ENCODE data around the gene WWP2. TPM values are rescaled to one million over a fixed set of nuclear protein-coding genes. Genes with fewer than 3 reads are reported as not detected.
"Not testable (repeated sequence)": the region's sequence is repeated elsewhere in the genome, so short reads cannot be mapped to it uniquely, and the experiment has no call there.

The WWP2 gene
- total and polyA plus RNA-seq, 4 donors, result 59.0 to 144 (median 138) TPM

DNA sequence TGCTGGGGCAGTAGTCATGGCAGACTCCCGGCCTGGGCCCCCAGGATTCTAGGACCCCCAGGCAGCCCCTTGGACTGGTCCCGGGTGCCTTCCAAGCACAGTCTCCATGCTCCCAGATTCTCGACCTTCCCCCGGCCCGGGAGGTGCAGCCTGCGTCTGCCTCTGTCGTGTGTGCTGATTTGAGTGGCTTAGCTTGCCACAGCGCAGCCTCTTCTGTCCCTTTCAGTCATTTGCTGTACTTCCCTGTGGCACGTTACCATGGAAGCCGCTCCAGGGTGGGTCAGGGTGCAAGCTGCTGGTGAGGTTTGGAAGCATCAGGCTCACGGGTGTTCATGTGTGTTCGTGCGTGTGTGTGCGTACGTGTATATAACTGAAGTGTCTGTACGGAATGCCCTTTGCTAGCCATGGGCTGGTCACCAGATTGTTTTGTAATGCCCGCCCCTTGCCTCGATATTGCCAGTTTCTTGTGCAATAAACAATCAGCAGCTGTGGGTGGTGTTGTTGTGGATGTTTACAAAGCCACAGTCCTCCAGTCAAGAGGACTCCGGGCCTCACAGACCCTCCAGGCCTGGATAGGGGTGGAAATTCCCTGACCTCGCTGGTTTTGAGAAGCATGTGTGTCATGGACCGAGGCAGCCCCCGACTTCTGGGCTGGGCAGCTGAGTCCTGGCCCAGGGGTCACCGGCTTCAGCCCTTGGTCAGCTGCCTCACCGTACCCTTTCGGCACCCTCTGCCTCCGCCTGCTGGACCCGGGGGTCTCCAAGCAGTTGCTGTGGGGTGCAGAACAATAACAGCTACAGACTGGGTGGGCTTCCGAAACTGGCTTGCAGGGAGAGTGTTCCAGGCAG, 179.3 kb downstream of the WWP2 start:
- Histone ChIP-seq H3K27me3 (ENCODE audit: control insufficient read depth in 1 of 2, insufficient read depth in 2 of 2, low read length in 1 of 2) (no peaks in the 10 kb centered on the region), H3K36me3 (ENCODE audit: control insufficient read depth in 1 of 2, insufficient read depth in 2 of 2, low read length in 1 of 2) (peaks cover 0 to 24% of the 10 kb centered on the region in 2 donors), H3K27ac (ENCODE audit: low read depth in 1 of 2, low read length in 2 of 2) (peak overlapping the region in 1 of 2 donors; percentile 79), H3K4me3 (ENCODE audit: low read length in 2 of 2) (no peak overlapping the region), H3K9me3 (ENCODE audit: control insufficient read depth, low read length) (no peaks in the 10 kb centered on the region), H3K4me1 (ENCODE audit: control insufficient read depth in 1 of 2, insufficient read depth in 2 of 2, low read length in 2 of 2) (peaks cover 0 to 6% of the 10 kb centered on the region in 2 donors)
- 35 to 40% methylated on average over 28 of the region's 28 CpGs for WGBS, 2 donors
- DNase-seq, result peak in 1 of 2 donors; percentile 74
- ATAC-seq (ENCODE audit: low FRiP score), result peak; percentile 13
- intact Hi-C loops (cut with DNase I), result no loop called here

DNA sequence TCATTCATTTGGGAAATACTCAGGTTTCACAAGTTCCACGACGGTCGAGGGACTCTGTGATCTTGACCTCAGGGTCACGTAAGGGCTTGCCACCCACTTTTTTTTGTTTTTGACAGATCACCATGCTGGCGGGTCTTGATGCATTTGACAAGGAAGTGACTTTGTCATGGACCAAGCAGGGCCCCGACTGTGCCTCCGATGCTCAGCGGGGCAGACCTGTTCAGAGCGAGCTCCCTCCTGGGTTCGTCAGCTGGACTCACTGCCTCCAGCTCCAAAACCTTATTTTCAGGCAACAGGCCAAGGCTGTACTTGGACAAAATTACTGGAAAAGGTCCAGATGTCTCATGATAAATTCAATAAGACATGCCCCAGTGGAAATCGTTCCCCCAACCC, 180.0 kb downstream of the WWP2 start:
- Histone ChIP-seq H3K4me1 (ENCODE audit: control insufficient read depth in 1 of 2, insufficient read depth in 2 of 2, low read length in 2 of 2) (peaks cover 0 to 6% of the 10 kb centered on the region in 2 donors), H3K4me3 (ENCODE audit: low read length in 2 of 2) (no peak overlapping the region), H3K27me3 (ENCODE audit: control insufficient read depth in 1 of 2, insufficient read depth in 2 of 2, low read length in 1 of 2) (no peaks in the 10 kb centered on the region), H3K27ac (ENCODE audit: low read depth in 1 of 2, low read length in 2 of 2) (peak overlapping the region in 1 of 2 donors; percentile 79), H3K9me3 (ENCODE audit: control insufficient read depth, low read length) (no peaks in the 10 kb centered on the region), H3K36me3 (ENCODE audit: control insufficient read depth in 1 of 2, insufficient read depth in 2 of 2, low read length in 1 of 2) (peaks cover 0 to 18% of the 10 kb centered on the region in 2 donors)
- ATAC-seq (ENCODE audit: low FRiP score), result peak; percentile 62
- DNase-seq, result peak in 1 of 2 donors; percentile 79
- 9 to 12% methylated on average over 11 of the region's 11 CpGs for WGBS, 2 donors
- intact Hi-C loops (cut with DNase I), result no loop called here

DNA sequence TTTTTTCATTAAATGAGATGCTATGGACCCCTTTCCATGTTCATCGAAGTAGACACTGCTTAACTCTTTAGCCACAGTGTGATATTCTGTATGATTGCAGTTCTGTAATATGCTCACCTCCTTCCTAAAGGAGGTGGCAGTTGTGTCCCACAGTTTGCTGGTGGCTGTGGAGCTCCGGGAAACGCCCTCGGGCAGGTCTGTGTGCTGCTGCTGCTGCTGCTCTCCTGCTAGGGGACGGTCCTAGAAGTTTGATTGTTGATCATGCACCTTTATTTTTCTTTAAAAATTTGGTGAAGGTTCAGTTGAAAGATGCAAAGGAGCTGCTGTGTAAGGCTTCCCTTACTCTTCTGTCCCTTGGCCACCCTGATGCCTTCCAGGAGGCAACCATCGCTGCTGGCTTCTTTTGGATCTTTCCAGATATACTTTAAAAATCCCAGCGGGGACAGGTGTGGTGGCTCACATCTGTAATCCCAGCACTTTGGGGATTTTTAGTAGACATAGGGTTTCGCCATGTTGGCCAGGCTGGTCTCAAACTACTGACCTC, 180.6 kb downstream of the WWP2 start:
- no peaks in the 10 kb centered on the region for H3K27me3 ChIP-seq (ENCODE audit: control insufficient read depth in 1 of 2, insufficient read depth in 2 of 2, low read length in 1 of 2)
- no peaks in the 10 kb centered on the region for H3K9me3 ChIP-seq (ENCODE audit: control insufficient read depth, low read length)
- peaks cover 0 to 6% of the 10 kb centered on the region in 2 donors for H3K4me1 ChIP-seq (ENCODE audit: control insufficient read depth in 1 of 2, insufficient read depth in 2 of 2, low read length in 2 of 2)
- intact Hi-C loops (cut with DNase I), result no loop called here
- H3K36me3 ChIP-seq (ENCODE audit: control insufficient read depth in 1 of 2, insufficient read depth in 2 of 2, low read length in 1 of 2), result peaks cover 0 to 12% of the 10 kb centered on the region in 2 donors
- 66 to 71% methylated on average over 8 of the region's 8 CpGs for WGBS, 2 donors
- peak overlapping the region in 1 of 2 donors; percentile 1 for H3K27ac ChIP-seq (ENCODE audit: low read depth in 1 of 2, low read length in 2 of 2)
- peak in 1 of 2 donors; percentile 27 for DNase-seq
- no peak overlapping the region for H3K4me3 ChIP-seq (ENCODE audit: low read length in 2 of 2)
- ATAC-seq (ENCODE audit: low FRiP score), result no peak

- WGBS, 2 donors, result 66 to 77% methylated on average over 15 to 16 of the region's 21 CpGs
- H3K4me3 ChIP-seq (ENCODE audit: low read length in 2 of 2); intact Hi-C loops (cut with DNase I); ATAC-seq (ENCODE audit: low FRiP score); H3K4me1 ChIP-seq (ENCODE audit: control insufficient read depth in 1 of 2, insufficient read depth in 2 of 2, low read length in 2 of 2); H3K27me3 ChIP-seq (ENCODE audit: control insufficient read depth in 1 of 2, insufficient read depth in 2 of 2, low read length in 1 of 2); H3K27ac ChIP-seq (ENCODE audit: low read depth in 1 of 2, low read length in 2 of 2); DNase-seq; H3K9me3 ChIP-seq (ENCODE audit: control insufficient read depth, low read length): not testable (repeated sequence)
- peaks cover 0 to 11% of the 10 kb centered on the region in 2 donors for H3K36me3 ChIP-seq (ENCODE audit: control insufficient read depth in 1 of 2, insufficient read depth in 2 of 2, low read length in 1 of 2)
Measured at GRCh38 chr16:69943241-69944036, 181.3 kb downstream of the WWP2 start.

DNA sequence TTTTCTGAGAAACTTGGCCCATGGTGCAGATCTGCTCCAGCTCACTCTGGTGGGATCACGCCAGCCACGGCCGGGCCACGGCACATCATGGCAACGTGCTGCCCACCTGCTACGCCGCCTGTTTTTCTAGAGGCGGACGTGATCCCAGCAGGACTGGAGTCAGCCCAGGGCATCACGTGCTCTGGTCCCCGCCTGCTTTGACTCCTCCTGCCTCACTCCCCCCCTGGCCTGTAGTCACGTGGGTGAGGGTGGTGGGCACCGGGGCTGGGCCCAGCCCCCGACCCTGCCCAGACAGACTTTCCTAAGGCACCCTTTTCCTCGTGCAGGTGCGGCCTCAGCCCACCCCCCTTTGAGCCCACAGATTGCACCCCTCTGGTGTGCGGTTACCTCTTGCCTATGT, 188.3 kb downstream of the WWP2 start:
- H3K27ac ChIP-seq (ENCODE audit: low read depth in 1 of 2, low read length in 2 of 2); H3K4me3 ChIP-seq (ENCODE audit: low read length in 2 of 2); H3K36me3 ChIP-seq (ENCODE audit: control insufficient read depth in 1 of 2, insufficient read depth in 2 of 2, low read length in 1 of 2); H3K9me3 ChIP-seq (ENCODE audit: control insufficient read depth, low read length); H3K27me3 ChIP-seq (ENCODE audit: control insufficient read depth in 1 of 2, insufficient read depth in 2 of 2, low read length in 1 of 2); intact Hi-C loops (cut with DNase I); H3K4me1 ChIP-seq (ENCODE audit: control insufficient read depth in 1 of 2, insufficient read depth in 2 of 2, low read length in 2 of 2); DNase-seq: not testable (repeated sequence)
- ATAC-seq (ENCODE audit: low FRiP score), result peak; percentile 28
- 83% methylated on average over 1 of the region's 17 CpGs; no CpG with 5 or more reads in 1 of the 2 donors for WGBS, 2 donors

GRCh38 chr16:69951017-69951671, 189.0 kb downstream of the WWP2 start, which contains the start of gene CLEC18A:
Gene CLEC18A (plus strand): TSS chr16:69951334. CDS start chr16:69951367, 33 bp downstream.
- H3K9me3 ChIP-seq (ENCODE audit: control insufficient read depth, low read length); H3K4me3 ChIP-seq (ENCODE audit: low read length in 2 of 2); H3K27ac ChIP-seq (ENCODE audit: low read depth in 1 of 2, low read length in 2 of 2); H3K36me3 ChIP-seq (ENCODE audit: control insufficient read depth in 1 of 2, insufficient read depth in 2 of 2, low read length in 1 of 2); intact Hi-C loops (cut with DNase I); DNase-seq; H3K4me1 ChIP-seq (ENCODE audit: control insufficient read depth in 1 of 2, insufficient read depth in 2 of 2, low read length in 2 of 2); H3K27me3 ChIP-seq (ENCODE audit: control insufficient read depth in 1 of 2, insufficient read depth in 2 of 2, low read length in 1 of 2): not testable (repeated sequence)
- ATAC-seq (ENCODE audit: low FRiP score), result peak; percentile 60
- WGBS, 2 donors, result 35 to 39% methylated on average over 4 to 9 of the region's 26 CpGs

DNA sequence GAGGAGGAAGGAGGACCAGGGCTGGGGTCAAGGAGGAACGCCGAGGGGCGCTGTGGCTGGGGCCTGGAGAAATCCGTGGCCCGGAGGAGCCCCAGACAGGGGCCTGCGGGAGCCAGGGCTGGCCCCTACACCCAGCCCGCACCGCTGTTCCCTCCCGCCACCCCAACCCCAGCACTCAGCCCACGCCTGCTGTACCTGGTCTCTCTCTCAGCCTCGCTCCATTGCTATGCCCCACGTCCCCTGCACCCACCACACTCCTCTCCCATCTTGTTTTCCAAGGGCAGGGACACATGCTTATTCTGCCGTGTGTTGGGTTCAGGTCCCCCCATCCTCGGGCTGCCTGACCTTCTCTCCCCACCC, 189.5 kb downstream of the WWP2 start:
- peak; percentile 20 for ATAC-seq (ENCODE audit: low FRiP score)
- H3K4me1 ChIP-seq (ENCODE audit: control insufficient read depth in 1 of 2, insufficient read depth in 2 of 2, low read length in 2 of 2); intact Hi-C loops (cut with DNase I): not testable (repeated sequence)

GRCh38 chr16:69952116-69952515, 190.0 kb downstream of the WWP2 start:
- DNase-seq; H3K36me3 ChIP-seq (ENCODE audit: control insufficient read depth in 1 of 2, insufficient read depth in 2 of 2, low read length in 1 of 2); H3K27me3 ChIP-seq (ENCODE audit: control insufficient read depth in 1 of 2, insufficient read depth in 2 of 2, low read length in 1 of 2); H3K4me3 ChIP-seq (ENCODE audit: low read length in 2 of 2); H3K9me3 ChIP-seq (ENCODE audit: control insufficient read depth, low read length); H3K4me1 ChIP-seq (ENCODE audit: control insufficient read depth in 1 of 2, insufficient read depth in 2 of 2, low read length in 2 of 2); intact Hi-C loops (cut with DNase I); H3K27ac ChIP-seq (ENCODE audit: low read depth in 1 of 2, low read length in 2 of 2): not testable (repeated sequence)
- WGBS, 2 donors, result 80 to 90% methylated on average over 4 to 9 of the region's 15 CpGs
- peak; percentile 14 for ATAC-seq (ENCODE audit: low FRiP score)

More for the DNA sequence above, 189.5 kb downstream of the WWP2 start:
- DNase-seq; H3K9me3 ChIP-seq (ENCODE audit: control insufficient read depth, low read length); H3K27me3 ChIP-seq (ENCODE audit: control insufficient read depth in 1 of 2, insufficient read depth in 2 of 2, low read length in 1 of 2); H3K4me3 ChIP-seq (ENCODE audit: low read length in 2 of 2); H3K27ac ChIP-seq (ENCODE audit: low read depth in 1 of 2, low read length in 2 of 2); H3K36me3 ChIP-seq (ENCODE audit: control insufficient read depth in 1 of 2, insufficient read depth in 2 of 2, low read length in 1 of 2): not testable (repeated sequence)
- no CpG with 5 or more reads among the region's 14 CpGs for WGBS, 2 donors

Data from aorta (tissue), 5 donors.